CD4-positive, alpha-beta memory T cell (primary cell): ENCODE results near the gene ATXN1. TPM values are rescaled to one million over a fixed set of nuclear protein-coding genes. Genes with fewer than 3 reads are reported as not detected.
A peak's percentile ranks its signal among the peaks of the same experiment; 100 is the strongest.

ENCODE experiments used
- CTCF ChIA-PET: fragments of 350-600 bp; sonication (Branson Sonifier 250); formaldehyde crosslinking; loops from one replicate; lab custom pipeline; 2021; ENCODE audit warnings: inconsistent platforms; ENCODE audit not compliant: partially characterized antibody; lab: Charles Lee
- POLR2A ChIA-PET: fragments of 350-600 bp; sonication (Branson Sonifier 250); formaldehyde crosslinking; loops from one replicate; lab custom pipeline; 2021; ENCODE audit not compliant: partially characterized antibody; lab: Charles Lee
- DNase-seq, 5 donors: peaks; one replicate each; pipeline versions ENCODE4 v3.0.0 to v3.0.0-alpha.2; 2020 to 2022; ENCODE audit warnings: mixed read lengths in 1 of 5
- H3K27ac ChIP-seq: one replicate; pipeline ENCODE4 v1.7.0; 2013; ENCODE audit warnings: low read depth, low read length
- H3K27me3 ChIP-seq: 2 replicates; pipeline ENCODE4 v1.7.0; 2013; ENCODE audit warnings: mild to moderate bottlenecking, low read length, moderate library complexity; ENCODE audit not compliant: insufficient read depth
- H3K36me3 ChIP-seq: 2 replicates; pipeline ENCODE4 v1.7.0; 2013; ENCODE audit warnings: mild to moderate bottlenecking, low read length, moderate library complexity; ENCODE audit not compliant: insufficient read depth
- H3K4me1 ChIP-seq: 2 replicates; pipeline ENCODE4 v1.7.0; 2013; ENCODE audit warnings: mild to moderate bottlenecking, low read length, moderate library complexity; ENCODE audit not compliant: insufficient read depth
- H3K4me3 ChIP-seq, 2 donors: one replicate each; pipeline ENCODE4 v1.7.0; 2013; ENCODE audit warnings: low read length in 2 of 2, mild to moderate bottlenecking in 1 of 2
- H3K9me3 ChIP-seq, 2 donors: one replicate each; pipeline ENCODE4 v1.7.0; 2013; ENCODE audit warnings: low read length in 2 of 2, control low read depth in 1 of 2; ENCODE audit not compliant: control insufficient read depth in 1 of 2
- H3K27ac Mint-ChIP-seq, 7 donors: one replicate each; pipeline ENCODE4 v1.8.0; 2020 to 2021; ENCODE audit warnings: mixed read lengths in 7 of 7, mild to moderate bottlenecking in 6 of 7, inconsistent platforms in 3 of 7, moderate library complexity in 3 of 7
- H3K27me3 Mint-ChIP-seq, 2 donors: one replicate each; pipeline ENCODE4 v1.8.0; 2020 to 2021; ENCODE audit warnings: mixed read lengths in 2 of 2
- H3K36me3 Mint-ChIP-seq, 2 donors: one replicate each; pipeline ENCODE4 v1.8.0; 2020 to 2021; ENCODE audit warnings: mixed read lengths in 2 of 2, inconsistent platforms in 1 of 2, mild to moderate bottlenecking in 1 of 2
- H3K4me1 Mint-ChIP-seq, 4 donors: one replicate each; pipeline ENCODE4 v1.8.0; 2020 to 2021; ENCODE audit warnings: mixed read lengths in 4 of 4, mild to moderate bottlenecking in 1 of 4
- H3K4me3 Mint-ChIP-seq, 8 donors: one replicate each; pipeline ENCODE4 v1.8.0; 2020 to 2021; ENCODE audit warnings: mixed read lengths in 8 of 8, mild to moderate bottlenecking in 7 of 8, moderate library complexity in 6 of 8, inconsistent platforms in 3 of 8
- H3K9me3 Mint-ChIP-seq, 8 donors: one replicate each; pipeline ENCODE4 v1.8.0; 2020 to 2021; ENCODE audit warnings: mixed read lengths in 8 of 8, mild to moderate bottlenecking in 5 of 8, inconsistent platforms in 3 of 8, moderate library complexity in 1 of 8
- intact Hi-C: fragments of 100-400 bp; cut with micrococcal nuclease; formaldehyde crosslinking; loops from one replicate; pipeline ENCODE4 v1.15.1; 2023
- polyA plus RNA-seq, 2 donors: library from polyadenylated mRNA; unstranded; fragments of 300-500 nt; fragmentation: Illumina TruSeq; gene quantifications; one replicate each; pipeline ENCODE4 v1.2.3, GENCODE V29; 2021
- total RNA-seq, 2 experiments: library from RNA; stranded (reverse); gene quantifications; one replicate each; pipeline ENCODE4 v1.2.3, GENCODE V29; 2021

ATXN1 gene
- total and polyA plus RNA-seq, 4 experiments from 2014 or later = 10.5 to 97.4 (median 56.9) TPM

DNA sequence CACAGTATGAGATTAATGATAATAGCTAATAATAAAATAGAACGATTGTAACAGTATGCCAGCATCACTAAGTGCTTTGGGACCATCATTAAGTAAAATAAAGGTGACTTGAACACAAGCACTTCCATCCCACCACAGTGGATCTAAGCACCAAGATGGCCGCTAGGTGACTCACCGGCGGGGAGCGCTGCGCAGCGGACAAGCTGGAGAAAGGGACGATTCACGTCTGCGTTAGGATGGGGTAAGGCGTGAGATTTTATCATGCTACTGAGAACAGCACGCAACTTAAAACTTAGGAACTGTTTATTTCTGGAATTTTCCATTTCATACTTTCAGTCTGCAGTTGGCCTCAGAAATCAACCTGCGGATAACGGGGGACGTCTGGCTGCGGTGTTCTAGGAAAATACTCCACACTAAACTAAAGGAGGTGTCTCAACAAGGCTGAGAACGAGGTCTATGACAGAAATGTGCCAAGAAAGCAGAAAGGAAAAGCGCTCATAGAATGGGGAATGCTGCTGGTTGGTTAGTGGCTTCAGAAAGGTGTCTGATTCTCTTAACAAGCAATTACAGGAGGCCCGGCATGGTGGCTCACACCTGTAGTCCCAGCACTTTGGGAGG is 408.3 kb downstream of the ATXN1 start:
- no peak overlapping the region for H3K4me3 Mint-ChIP-seq

DNA sequence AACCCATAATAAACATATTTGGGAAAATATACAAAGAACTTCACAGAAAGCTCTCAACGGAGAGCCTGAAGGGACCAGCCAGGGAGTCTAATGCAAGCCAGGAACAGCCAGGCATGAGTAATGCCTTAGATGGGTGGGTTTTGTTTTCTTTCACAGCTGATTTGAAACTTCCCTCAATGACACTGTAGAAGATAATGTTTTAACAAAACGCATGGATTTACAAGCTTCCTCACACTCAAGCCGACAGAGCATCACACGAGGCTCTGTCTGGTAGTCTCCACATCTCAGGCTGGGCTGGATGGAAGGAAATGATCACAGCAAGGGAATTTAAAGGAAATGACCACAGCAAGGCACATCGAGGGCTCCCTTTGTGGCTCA is 409.0 kb downstream of the ATXN1 start:
- no peaks in the 10 kb centered on the region for H3K27me3 Mint-ChIP-seq
- ChIA-PET CTCF (interaction anchor here (1.0 kb wide), 1 partner anchor 58 kb away, joined by 3 read pairs; no protein-coding TSS in a partner anchor), POLR2A (no interaction called here)
- no peak overlapping the region for H3K4me3 ChIP-seq
- no peaks in the 10 kb centered on the region for H3K9me3 ChIP-seq
- no peak overlapping the region for H3K27ac ChIP-seq
- H3K36me3 ChIP-seq = no peaks in the 10 kb centered on the region
- H3K27ac Mint-ChIP-seq = peak overlapping the region in 2 of 7 donors; percentile 46 to 52
- H3K4me1 ChIP-seq = no peaks in the 10 kb centered on the region
- no peaks in the 10 kb centered on the region for H3K9me3 Mint-ChIP-seq
- intact Hi-C loops = no loop called here
- H3K36me3 Mint-ChIP-seq = peaks cover 0 to 10% of the 10 kb centered on the region in 2 donors
- no peak for DNase-seq
- H3K27me3 ChIP-seq = no peaks in the 10 kb centered on the region
- H3K4me1 Mint-ChIP-seq = peaks cover 0 to 5% (median 2%) of the 10 kb centered on the region in 4 donors
- no peak overlapping the region for H3K4me3 Mint-ChIP-seq

More for the DNA sequence above, 408.3 kb downstream of the ATXN1 start:
- Mint-ChIP-seq H3K9me3 (no peaks in the 10 kb centered on the region), H3K27me3 (no peaks in the 10 kb centered on the region), H3K4me1 (peaks cover 0 to 12% (median 7%) of the 10 kb centered on the region in 4 donors), H3K27ac (peak overlapping the region in 1 of 7 donors; percentile 65), H3K36me3 (peaks cover 0 to 8% of the 10 kb centered on the region in 2 donors)
- CTCF ChIA-PET = interaction anchor here (1.0 kb wide), 1 partner anchor 57 kb away, joined by 3 read pairs; no protein-coding TSS in a partner anchor
- Histone ChIP-seq H3K4me1 (no peaks in the 10 kb centered on the region), H3K36me3 (no peaks in the 10 kb centered on the region), H3K27me3 (no peaks in the 10 kb centered on the region), H3K27ac (no peak overlapping the region), H3K9me3 (no peaks in the 10 kb centered on the region), H3K4me3 (no peak overlapping the region)
- POLR2A ChIA-PET = interaction anchor here (1.0 kb wide), 1 partner anchor 22 kb away, joined by 3 read pairs; no protein-coding TSS in a partner anchor
- intact Hi-C loops = no loop called here
- DNase-seq = no peak

- peak overlapping the region in 2 of 7 donors; percentile 54 to 63 for H3K27ac Mint-ChIP-seq
- no peaks in the 10 kb centered on the region for H3K27me3 Mint-ChIP-seq
- H3K27me3 ChIP-seq = no peaks in the 10 kb centered on the region
- no peaks in the 10 kb centered on the region for H3K9me3 ChIP-seq
- no peaks in the 10 kb centered on the region for H3K9me3 Mint-ChIP-seq
- CTCF ChIA-PET = interaction anchor here (1.1 kb wide), 1 partner anchor 17 kb away, joined by 4 read pairs; no protein-coding TSS in a partner anchor
- no peak overlapping the region for H3K4me3 ChIP-seq
- peaks cover 0 to 8% of the 10 kb centered on the region in 2 donors for H3K36me3 Mint-ChIP-seq
- H3K4me1 Mint-ChIP-seq = peaks cover 0 to 1% (median 0%) of the 10 kb centered on the region in 4 donors
- no peak overlapping the region for H3K27ac ChIP-seq
- DNase-seq = no peak
- H3K4me3 Mint-ChIP-seq = no peak overlapping the region
- H3K36me3 ChIP-seq = no peaks in the 10 kb centered on the region
- POLR2A ChIA-PET = interaction anchor here (0.7 kb wide), 1 partner anchor 153 kb away, joined by 3 read pairs; no protein-coding TSS in a partner anchor
- intact Hi-C loops = no loop called here
- H3K4me1 ChIP-seq = no peaks in the 10 kb centered on the region
Observed at GRCh38 chr6:16349544-16349943, 411.7 kb downstream of the ATXN1 start.

- H3K9me3 Mint-ChIP-seq = no peaks in the 10 kb centered on the region
- Histone ChIP-seq H3K27ac (no peak overlapping the region), H3K4me1 (no peaks in the 10 kb centered on the region), H3K9me3 (no peaks in the 10 kb centered on the region), H3K36me3 (no peaks in the 10 kb centered on the region), H3K27me3 (no peaks in the 10 kb centered on the region), H3K4me3 (no peak overlapping the region)
- intact Hi-C loops = no loop called here
- no peaks in the 10 kb centered on the region for H3K27me3 Mint-ChIP-seq
- no peak overlapping the region for H3K4me3 Mint-ChIP-seq
- ChIA-PET CTCF (interaction anchor here (1.3 kb wide), 1 partner anchor 56 kb away, joined by 3 read pairs; no protein-coding TSS in a partner anchor), POLR2A (no interaction called here)
- peaks cover 0 to 8% of the 10 kb centered on the region in 2 donors for H3K36me3 Mint-ChIP-seq
- DNase-seq = no peak
- H3K4me1 Mint-ChIP-seq = peaks cover 0 to 4% (median 0%) of the 10 kb centered on the region in 4 donors
- no peak overlapping the region for H3K27ac Mint-ChIP-seq
Observed at GRCh38 chr6:16346831-16347230, 414.4 kb downstream of the ATXN1 start.

- Histone ChIP-seq H3K27ac (no peak overlapping the region), H3K9me3 (no peaks in the 10 kb centered on the region), H3K36me3 (no peaks in the 10 kb centered on the region), H3K4me3 (no peak overlapping the region), H3K4me1 (no peaks in the 10 kb centered on the region), H3K27me3 (no peaks in the 10 kb centered on the region)
- peaks cover 0 to 6% (median 2%) of the 10 kb centered on the region in 4 donors for H3K4me1 Mint-ChIP-seq
- no peaks in the 10 kb centered on the region for H3K27me3 Mint-ChIP-seq
- CTCF ChIA-PET = interaction anchor here (0.7 to 1.3 kb wide), 2 partner anchors 14 to 64 kb away, joined by 3 to 4 read pairs; no protein-coding TSS in a partner anchor
- no peak overlapping the region for H3K4me3 Mint-ChIP-seq
- intact Hi-C loops = no loop called here
- DNase-seq = no peak
- peaks cover 0 to 8% of the 10 kb centered on the region in 2 donors for H3K36me3 Mint-ChIP-seq
- H3K9me3 Mint-ChIP-seq = no peaks in the 10 kb centered on the region
- H3K27ac Mint-ChIP-seq = peak overlapping the region in 2 of 7 donors; percentile 31 to 38
- POLR2A ChIA-PET = no interaction called here
Observed at GRCh38 chr6:16345449-16346330, 415.6 kb downstream of the ATXN1 start.

DNA sequence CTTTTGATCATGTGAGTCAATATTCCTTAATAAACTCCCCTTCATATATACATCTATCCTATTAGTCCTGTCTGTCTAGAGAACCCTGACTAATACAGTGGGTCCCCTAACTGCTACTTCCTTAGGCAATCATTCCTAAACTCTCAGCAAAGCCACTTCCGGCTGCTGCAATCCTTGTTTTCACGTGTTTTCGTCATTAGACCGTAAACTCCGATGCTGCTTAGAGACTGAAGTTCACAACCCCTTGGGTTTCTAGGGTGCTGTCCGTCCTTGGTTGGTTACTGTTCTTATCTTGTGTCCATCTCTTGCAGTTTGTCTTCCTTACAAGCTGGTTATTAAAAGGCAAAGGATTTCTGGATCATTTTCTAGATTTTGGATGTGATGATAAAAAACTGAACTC is 416.5 kb downstream of the ATXN1 start:
- H3K4me3 ChIP-seq = no peak overlapping the region
- no peaks in the 10 kb centered on the region for H3K27me3 Mint-ChIP-seq
- H3K4me1 Mint-ChIP-seq = peaks cover 0 to 7% (median 2%) of the 10 kb centered on the region in 4 donors
- ChIA-PET POLR2A (no interaction called here), CTCF (interaction anchor here (1.3 kb wide), 1 partner anchor 13 kb away, joined by 4 read pairs; no protein-coding TSS in a partner anchor)
- H3K27ac Mint-ChIP-seq = peak overlapping the region in 3 of 7 donors; percentile 9 to 52 (median 9)
- no peak for DNase-seq
- no peaks in the 10 kb centered on the region for H3K27me3 ChIP-seq
- no peak overlapping the region for H3K27ac ChIP-seq
- intact Hi-C loops = no loop called here
- H3K36me3 Mint-ChIP-seq = peaks cover 0 to 7% of the 10 kb centered on the region in 2 donors
- H3K9me3 ChIP-seq = no peaks in the 10 kb centered on the region
- H3K36me3 ChIP-seq = no peaks in the 10 kb centered on the region
- no peaks in the 10 kb centered on the region for H3K4me1 ChIP-seq
- no peak overlapping the region for H3K4me3 Mint-ChIP-seq
- no peaks in the 10 kb centered on the region for H3K9me3 Mint-ChIP-seq

- ChIA-PET POLR2A (no interaction called here), CTCF (no interaction called here)
- H3K27ac ChIP-seq = no peak overlapping the region
- H3K4me3 ChIP-seq = no peak overlapping the region
- peaks cover 0 to 3% of the 10 kb centered on the region in 2 donors for H3K36me3 Mint-ChIP-seq
- intact Hi-C loops = no loop called here
- H3K27ac Mint-ChIP-seq = no peak overlapping the region
- no peaks in the 10 kb centered on the region for H3K4me1 ChIP-seq
- H3K27me3 Mint-ChIP-seq = no peaks in the 10 kb centered on the region
- DNase-seq = no peak
- no peaks in the 10 kb centered on the region for H3K9me3 ChIP-seq
- H3K9me3 Mint-ChIP-seq = no peaks in the 10 kb centered on the region
- H3K36me3 ChIP-seq = no peaks in the 10 kb centered on the region
- H3K27me3 ChIP-seq = no peaks in the 10 kb centered on the region
- no peak overlapping the region for H3K4me3 Mint-ChIP-seq
- peaks cover 0 to 12% (median 3%) of the 10 kb centered on the region in 4 donors for H3K4me1 Mint-ChIP-seq
Observed at GRCh38 chr6:16343593-16343992, 417.7 kb downstream of the ATXN1 start.
